Right atrium auricular region (tissue), 2 donors: Measurements from ENCODE around the gene LIN7A. TPM values are rescaled to one million over a fixed set of nuclear protein-coding genes. Genes with fewer than 3 reads are reported as not detected.

ENCODE experiments used
- DNase-seq: peaks from one replicate; pipeline ENCODE4 v3.0.0-alpha.2; 2019; ENCODE audit warnings: low spot score
- H3K27ac ChIP-seq, 2 donors: fragments of 200-600 bp; sonication (generic); 1 replicate in 1 of 2; 2 replicates in 1 of 2; pipeline ENCODE4 v1.5.1; 2016 to 2019
- H3K27me3 ChIP-seq, 2 donors: fragments of 200-600 bp; sonication (generic); one replicate each; pipeline versions ENCODE4 v1.5.1 to v1.6.0; 2017 to 2019
- H3K36me3 ChIP-seq: fragments of 200-600 bp; sonication (generic); one replicate; pipeline ENCODE4 v1.5.1; 2016
- H3K4me1 ChIP-seq, 2 donors: fragments of 200-600 bp; sonication (generic); one replicate each; pipeline versions ENCODE4 v1.5.1 to v1.6.0; 2017 to 2019
- H3K4me3 ChIP-seq, 2 donors: fragments of 200-600 bp; sonication (generic); 1 replicate in 1 of 2; 2 replicates in 1 of 2; pipeline ENCODE4 v1.5.1; 2017 to 2019; ENCODE audit warnings: mild to moderate bottlenecking in 1 of 2, moderate library complexity in 1 of 2
- H3K9me3 ChIP-seq, 2 donors: fragments of 200-600 bp; sonication (generic); one replicate each; pipeline ENCODE4 v1.5.1; 2019
- total RNA-seq, 2 donors: library from RNA; depleted of rRNA; stranded (reverse); fragments of >200 nt; gene quantifications; one replicate each; pipeline ENCODE4 v1.1.0, GENCODE V29; 2016
- TF ChIP-seq, protein P1 (sequence below), 2 donors: fragments of 200-600 bp; sonication (generic); IDR thresholded peaks; one replicate each; pipeline ENCODE4 v1.5.1; 2019; ENCODE audit warnings: antibody characterized with exemption in 2 of 2

Gene LIN7A
- total RNA-seq, 2 donors from 2014 or later, result 16.2 to 23.3 TPM

DNA sequence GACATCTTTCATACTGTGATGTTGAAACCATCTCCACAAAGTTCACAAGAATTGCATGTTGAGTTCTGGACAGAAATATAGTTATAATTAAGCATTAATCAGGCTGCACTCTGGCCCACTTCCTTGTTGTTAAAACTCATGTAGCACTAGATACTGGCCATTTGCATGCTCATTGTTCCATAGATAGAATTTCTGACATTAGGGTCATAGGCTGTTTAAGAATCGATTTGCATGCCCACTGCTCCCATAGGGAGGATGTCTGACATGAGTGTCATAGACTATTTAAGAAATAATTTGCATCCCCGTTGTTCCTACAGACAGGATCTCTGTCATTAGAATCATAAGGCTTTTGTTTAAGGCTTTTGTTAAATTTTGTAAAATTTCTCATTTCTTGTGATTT is 170.8 kb downstream of the LIN7A start:
- TF ChIP-seq, protein P1, sequence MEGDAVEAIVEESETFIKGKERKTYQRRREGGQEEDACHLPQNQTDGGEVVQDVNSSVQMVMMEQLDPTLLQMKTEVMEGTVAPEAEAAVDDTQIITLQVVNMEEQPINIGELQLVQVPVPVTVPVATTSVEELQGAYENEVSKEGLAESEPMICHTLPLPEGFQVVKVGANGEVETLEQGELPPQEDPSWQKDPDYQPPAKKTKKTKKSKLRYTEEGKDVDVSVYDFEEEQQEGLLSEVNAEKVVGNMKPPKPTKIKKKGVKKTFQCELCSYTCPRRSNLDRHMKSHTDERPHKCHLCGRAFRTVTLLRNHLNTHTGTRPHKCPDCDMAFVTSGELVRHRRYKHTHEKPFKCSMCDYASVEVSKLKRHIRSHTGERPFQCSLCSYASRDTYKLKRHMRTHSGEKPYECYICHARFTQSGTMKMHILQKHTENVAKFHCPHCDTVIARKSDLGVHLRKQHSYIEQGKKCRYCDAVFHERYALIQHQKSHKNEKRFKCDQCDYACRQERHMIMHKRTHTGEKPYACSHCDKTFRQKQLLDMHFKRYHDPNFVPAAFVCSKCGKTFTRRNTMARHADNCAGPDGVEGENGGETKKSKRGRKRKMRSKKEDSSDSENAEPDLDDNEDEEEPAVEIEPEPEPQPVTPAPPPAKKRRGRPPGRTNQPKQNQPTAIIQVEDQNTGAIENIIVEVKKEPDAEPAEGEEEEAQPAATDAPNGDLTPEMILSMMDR (IDR thresholded peaks at IDR 0.05), result no peak
- H3K4me3 ChIP-seq, result no peak overlapping the region
- no peak overlapping the region for H3K27ac ChIP-seq
- H3K36me3 ChIP-seq, result no peaks in the 10 kb centered on the region
- H3K27me3 ChIP-seq, result no peaks in the 10 kb centered on the region
- no peaks in the 10 kb centered on the region for H3K4me1 ChIP-seq
- no peaks in the 10 kb centered on the region for H3K9me3 ChIP-seq
- no peak for DNase-seq

DNA sequence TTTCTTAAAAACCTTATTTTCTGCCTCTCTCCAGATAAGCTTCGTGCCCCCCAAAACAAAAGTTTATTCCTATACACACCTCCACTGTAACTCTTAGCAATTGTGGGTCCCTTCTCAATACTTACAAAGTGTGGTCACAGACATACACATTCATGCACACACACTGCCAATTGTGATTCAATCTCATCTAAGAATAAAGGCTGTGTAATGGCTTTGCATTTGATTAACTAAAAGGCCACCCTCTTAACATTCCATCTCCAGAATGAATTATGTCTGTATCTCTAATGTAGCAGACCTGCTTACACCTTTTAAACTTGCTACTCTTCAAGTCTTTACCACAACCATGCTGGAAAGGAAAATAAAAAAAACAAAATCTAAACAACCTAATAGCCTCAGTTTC is 171.5 kb downstream of the LIN7A start:
- Histone ChIP-seq H3K36me3 (no peaks in the 10 kb centered on the region), H3K9me3 (no peaks in the 10 kb centered on the region), H3K27me3 (no peaks in the 10 kb centered on the region), H3K4me1 (no peaks in the 10 kb centered on the region), H3K27ac (no peak overlapping the region), H3K4me3 (no peak overlapping the region)
- TF ChIP-seq, protein P1 (IDR thresholded peaks at IDR 0.05), result no peak
- no peak for DNase-seq

DNA sequence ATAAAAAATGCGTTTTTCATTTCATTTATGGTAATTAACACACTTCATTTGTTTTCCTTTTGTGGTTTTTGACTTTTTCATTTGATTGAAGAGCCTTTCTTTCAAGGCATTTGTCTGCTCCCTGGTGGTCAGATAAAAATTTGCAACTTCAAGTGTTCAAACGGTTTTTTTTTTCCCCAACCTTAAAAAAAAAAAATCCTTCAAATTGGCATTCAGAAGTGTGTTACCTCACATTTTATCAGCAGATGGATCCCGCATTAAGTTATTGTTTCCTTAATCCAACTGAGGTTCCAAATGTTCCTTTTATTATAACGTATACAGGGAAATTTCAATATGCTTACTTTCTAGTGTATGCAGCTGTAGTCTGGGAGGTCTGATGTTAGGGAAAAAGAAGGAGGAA is 173.9 kb downstream of the LIN7A start:
- H3K36me3 ChIP-seq, result no peaks in the 10 kb centered on the region
- no peaks in the 10 kb centered on the region for H3K4me1 ChIP-seq
- H3K9me3 ChIP-seq, result no peaks in the 10 kb centered on the region
- H3K27me3 ChIP-seq, result no peaks in the 10 kb centered on the region
- H3K4me3 ChIP-seq, result no peak overlapping the region
- TF ChIP-seq, protein P1 (IDR thresholded peaks at IDR 0.05), result peak; percentile 49 to 75
- no peak overlapping the region for H3K27ac ChIP-seq
- no peak for DNase-seq

DNA sequence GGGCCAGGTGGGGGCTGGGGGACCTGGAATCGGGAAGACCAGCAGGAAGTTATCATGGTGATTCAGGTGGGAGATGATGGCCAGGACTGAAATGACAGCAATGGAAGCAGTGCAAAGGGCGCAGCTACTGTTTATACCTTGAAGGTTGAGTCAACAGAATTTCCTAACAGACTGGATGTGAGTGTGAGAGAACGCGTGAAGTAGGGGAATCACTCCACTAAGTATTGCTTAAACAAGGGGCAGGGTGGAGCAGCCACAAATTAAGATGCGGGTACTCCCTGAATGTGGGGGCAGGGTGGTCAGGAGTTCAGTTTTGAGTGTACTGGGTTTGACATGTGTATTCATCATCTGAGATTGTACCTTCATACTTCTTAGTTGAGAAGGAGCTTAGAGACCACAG is 175.9 kb downstream of the LIN7A start:
- no peaks in the 10 kb centered on the region for H3K4me1 ChIP-seq
- TF ChIP-seq, protein P1 (IDR thresholded peaks at IDR 0.05), result no peak
- no peak overlapping the region for H3K27ac ChIP-seq
- H3K9me3 ChIP-seq, result no peaks in the 10 kb centered on the region
- H3K4me3 ChIP-seq, result no peak overlapping the region
- DNase-seq, result no peak
- no peaks in the 10 kb centered on the region for H3K36me3 ChIP-seq
- no peaks in the 10 kb centered on the region for H3K27me3 ChIP-seq

DNA sequence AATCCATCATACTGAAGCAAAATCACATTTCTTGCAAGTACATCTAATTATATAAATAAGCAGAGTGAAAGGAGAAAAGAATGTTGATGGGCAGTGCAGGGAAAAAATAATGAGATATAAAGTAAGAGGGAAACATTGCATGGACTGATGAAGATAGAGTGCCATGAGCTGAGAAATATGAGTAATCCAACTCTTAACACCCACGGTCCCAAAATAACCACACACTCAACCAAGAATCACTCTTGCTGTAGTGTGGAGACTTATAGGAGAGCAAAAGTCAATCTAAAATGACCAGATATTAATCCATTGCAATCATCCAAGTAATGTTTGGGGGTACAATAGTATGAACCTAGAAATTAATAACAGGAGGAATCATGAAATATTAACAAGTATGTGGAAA is 180.9 kb downstream of the LIN7A start:
- H3K9me3 ChIP-seq, result no peaks in the 10 kb centered on the region
- TF ChIP-seq, protein P1 (IDR thresholded peaks at IDR 0.05), result no peak
- DNase-seq, result no peak
- no peak overlapping the region for H3K4me3 ChIP-seq
- H3K27me3 ChIP-seq, result no peaks in the 10 kb centered on the region
- H3K27ac ChIP-seq, result no peak overlapping the region
- H3K36me3 ChIP-seq, result no peaks in the 10 kb centered on the region
- H3K4me1 ChIP-seq, result no peaks in the 10 kb centered on the region

DNA sequence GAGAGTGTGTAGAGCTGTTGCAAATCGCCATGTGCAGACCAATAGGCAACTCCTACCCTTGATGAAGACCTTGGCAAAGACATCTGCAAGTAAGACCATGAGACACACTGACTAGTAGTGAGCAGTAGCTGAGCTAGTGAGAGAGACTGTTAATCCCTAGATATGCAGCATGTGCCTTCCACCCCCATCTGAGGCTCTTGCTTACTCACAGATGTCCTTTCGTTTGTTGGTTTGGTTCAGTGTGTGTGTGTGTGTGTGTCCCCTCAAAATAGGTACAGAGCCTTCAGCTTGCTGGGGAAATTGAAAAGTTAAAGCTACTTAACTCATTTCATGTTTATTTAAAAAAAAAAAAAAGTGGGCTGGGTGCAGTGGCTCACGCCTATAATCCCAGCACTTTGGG is 183.5 kb downstream of the LIN7A start:
- Histone ChIP-seq H3K36me3 (no peaks in the 10 kb centered on the region), H3K27me3 (no peaks in the 10 kb centered on the region), H3K9me3 (no peaks in the 10 kb centered on the region), H3K4me3 (no peak overlapping the region), H3K4me1 (no peaks in the 10 kb centered on the region), H3K27ac (no peak overlapping the region)
- no peak for DNase-seq
- TF ChIP-seq, protein P1 (IDR thresholded peaks at IDR 0.05), result no peak
